Heart left ventricle (tissue), 13 donors: ENCODE measurements around the gene TIMM8A.

Source experiments
- CTCF ChIP-seq, 12 donors: fragments of 200-600 bp; sonication (generic) in 4 of 12; IDR thresholded peaks; one replicate each; pipeline versions ENCODE4 v1.5.0 to v1.8.0; 2018 to 2022; ENCODE audit warnings: antibody characterized with exemption in 12 of 12, mild to moderate bottlenecking in 5 of 12
- POLR2A ChIP-seq, 2 donors: fragments of 450-650 bp; IDR thresholded peaks; one replicate each; pipeline ENCODE4 v1.6.1; 2017; ENCODE audit warnings: antibody characterized with exemption in 2 of 2, mild to moderate bottlenecking in 2 of 2, moderate library complexity in 2 of 2
- donor health status: ischemic (EF 13 %, LVEDD 7.1; RV severe dilation, severe dysfunction).
- donor health status: DM: no; HTN: yes; CAD: no.
- donor health status: DM: no; HTN: no; CAD: no.
- donor health status: ischemic (EF 25% LVEDD 6.9; RV normal size, moderate dysfunction).
- donor health status: ischemic (EF 25% LVEDD 5.7; RV mildly dilated, moderate dysfunction).
- donor health status: ischemic (EF 35%, LVEDD 5.7; RV mildly dilated, moderate dysfunction).
- donor health status: nonischemic (EF 11% LVEDD 7.7; RV severe dilation, severe dysfunction).
- donor health status: DM: yes; HTN: yes; CAD: no.
- donor health status: PGD.
- donor health status: ischemic (EF 29% LVEDD 5.4; RV normal size, mild dysfunction).
- donor health status: nonischemic (EF 23%, LVEDD 6.1; RV moderate dilation, normal function).

GRCh38 chrX:101337776-101338271 is 10.7 kb downstream of the TIMM8A start:
- TF ChIP-seq POLR2A (IDR thresholded peaks at IDR 0.05) (no peak), CTCF (IDR thresholded peaks at IDR 0.05) (no peak)
